H9 (cell line): ENCODE data around the gene CCDC102A. TPM values are rescaled to one million over a fixed set of nuclear protein-coding genes. Genes with fewer than 3 reads are reported as not detected.

Source experiments
- DNase-seq: peaks from one replicate; pipeline ENCODE4 v3.0.0-alpha.2; 2017
- H2AFZ ChIP-seq: one replicate; pipeline ENCODE4 v1.6.1; 2013; ENCODE audit warnings: mild to moderate bottlenecking, low read length, control low read depth, moderate library complexity
- H2AK5ac ChIP-seq: 2 replicates; pipeline ENCODE4 v1.6.1; 2013; ENCODE audit warnings: low read length, control low read depth, mixed read lengths; ENCODE audit not compliant: insufficient read length
- H2BK120ac ChIP-seq: one replicate; pipeline ENCODE4 v1.6.1; 2013; ENCODE audit warnings: low read depth, mild to moderate bottlenecking, low read length, control low read depth, inconsistent platforms; ENCODE audit not compliant: poor library complexity, severe bottlenecking
- H2BK12ac ChIP-seq: 2 replicates; pipeline ENCODE4 v1.6.1; 2013; ENCODE audit warnings: low read length, control low read depth, mixed read lengths, low read depth; ENCODE audit not compliant: insufficient read length
- H2BK15ac ChIP-seq: 2 replicates; pipeline ENCODE4 v1.6.1; 2013; ENCODE audit warnings: low read depth, low read length, control low read depth
- H2BK20ac ChIP-seq: one replicate; pipeline ENCODE4 v1.6.1; 2013; ENCODE audit warnings: low read depth, mild to moderate bottlenecking, low read length, control low read depth, inconsistent platforms; ENCODE audit not compliant: poor library complexity, severe bottlenecking
- H2BK5ac ChIP-seq: 2 replicates; pipeline ENCODE4 v1.6.1; 2013; ENCODE audit warnings: low read length, control low read depth, mixed read lengths; ENCODE audit not compliant: insufficient read length
- H3K14ac ChIP-seq: 2 replicates; pipeline ENCODE4 v1.6.1; 2013; ENCODE audit warnings: low read length, control low read depth; ENCODE audit not compliant: insufficient read depth
- H3K18ac ChIP-seq: 2 replicates; pipeline ENCODE4 v1.6.1; 2013; ENCODE audit warnings: low read depth, mild to moderate bottlenecking, mixed read lengths, low read length, control low read depth; ENCODE audit not compliant: insufficient read length
- H3K23ac ChIP-seq: 2 replicates; pipeline ENCODE4 v1.6.1; 2013; ENCODE audit warnings: low read length, control low read depth, mixed read lengths, low read depth; ENCODE audit not compliant: insufficient read length
- H3K23me2 ChIP-seq: 2 replicates; pipeline ENCODE4 v1.6.1; 2013; ENCODE audit warnings: low read depth, mild to moderate bottlenecking, mixed read lengths, low read length, control low read depth; ENCODE audit not compliant: insufficient read length, poor library complexity, severe bottlenecking
- H3K27ac ChIP-seq: 2 replicates; pipeline ENCODE4 v1.5.1; 2013; ENCODE audit warnings: low read length, control low read depth, mixed read lengths, low read depth; ENCODE audit not compliant: insufficient read length
- H3K27me3 ChIP-seq: 2 replicates; pipeline ENCODE4 v1.6.1; 2013; ENCODE audit warnings: low read length, control low read depth, inconsistent platforms; ENCODE audit not compliant: insufficient read depth
- H3K4ac ChIP-seq: 2 replicates; pipeline ENCODE4 v1.6.1; 2013; ENCODE audit warnings: low read depth, mild to moderate bottlenecking, control low read depth, inconsistent platforms, low read length, moderate library complexity
- H3K4me1 ChIP-seq: 2 replicates; pipeline ENCODE4 v1.6.1; 2013; ENCODE audit warnings: low read length, control low read depth, inconsistent platforms; ENCODE audit not compliant: insufficient read depth
- H3K4me2 ChIP-seq: 2 replicates; pipeline ENCODE4 v1.6.1; 2013; ENCODE audit warnings: low read length, control low read depth, mixed read lengths; ENCODE audit not compliant: insufficient read length, insufficient read depth
- H3K56ac ChIP-seq: 2 replicates; pipeline ENCODE4 v1.6.1; 2013; ENCODE audit warnings: low read depth, mild to moderate bottlenecking, mixed read lengths, low read length, control low read depth; ENCODE audit not compliant: insufficient read length
- H3K79me1 ChIP-seq: 2 replicates; pipeline ENCODE4 v1.6.1; 2013; ENCODE audit warnings: low read depth, mild to moderate bottlenecking, moderate library complexity, low read length, control low read depth, inconsistent platforms; ENCODE audit not compliant: insufficient read depth, poor library complexity, severe bottlenecking
- H3K79me2 ChIP-seq: 2 replicates; pipeline ENCODE4 v1.6.1; 2013; ENCODE audit warnings: low read length, control low read depth, inconsistent platforms; ENCODE audit not compliant: insufficient read depth
- H3K9ac ChIP-seq: 2 replicates; pipeline ENCODE4 v1.6.1; 2013; ENCODE audit warnings: low read length, control low read depth, mixed read lengths; ENCODE audit not compliant: insufficient read length; ENCODE audit errors: extremely low read depth
- H3K9me3 ChIP-seq: one replicate; pipeline ENCODE4 v1.6.1; 2013; ENCODE audit warnings: low read depth, low read length, inconsistent platforms; ENCODE audit not compliant: control insufficient read depth
- H3T11ph ChIP-seq: one replicate; pipeline ENCODE4 v1.6.1; 2013; ENCODE audit warnings: mild to moderate bottlenecking, low read length, control low read depth, inconsistent platforms
- H4K20me1 ChIP-seq: one replicate; pipeline ENCODE4 v1.6.1; 2013; ENCODE audit not compliant: control insufficient read depth, insufficient read length, insufficient read depth
- H4K5ac ChIP-seq: 2 replicates; pipeline ENCODE4 v1.6.1; 2013; ENCODE audit warnings: low read depth, mild to moderate bottlenecking, mixed read lengths, low read length, control low read depth; ENCODE audit not compliant: insufficient read length
- H4K8ac ChIP-seq: replicated peaks from 2 replicates; pipeline ENCODE4 v1.6.1; 2013; ENCODE audit warnings: low read length, control low read depth, mixed read lengths, low read depth; ENCODE audit not compliant: insufficient read length
- H4K91ac ChIP-seq: 2 replicates; pipeline ENCODE4 v1.6.1; 2013; ENCODE audit warnings: low read depth, mild to moderate bottlenecking, moderate library complexity, mixed read lengths, low read length, control low read depth; ENCODE audit not compliant: insufficient read length
- H3K27ac Mint-ChIP-seq, 3 experiments: 2 replicates in 2 of 3; 3 replicates in 1 of 3; pipeline ENCODE4 v1.8.0; 2020 to 2021; ENCODE audit warnings: mixed read lengths in 3 of 3, mild to moderate bottlenecking in 1 of 3, moderate library complexity in 1 of 3
- H3K27me3 Mint-ChIP-seq: 2 replicates; pipeline ENCODE4 v1.8.0; 2021; ENCODE audit warnings: low read depth, mild to moderate bottlenecking, moderate library complexity, mixed read lengths
- H3K36me3 Mint-ChIP-seq, 3 experiments: 2 replicates in 2 of 3; 3 replicates in 1 of 3; pipeline ENCODE4 v1.8.0; 2020 to 2021; ENCODE audit warnings: low read depth in 3 of 3, mixed read lengths in 3 of 3; ENCODE audit not compliant: insufficient read depth in 1 of 3
- H3K4me1 Mint-ChIP-seq, 2 experiments: 2 replicates each; pipeline ENCODE4 v1.8.0; 2020; ENCODE audit warnings: mixed read lengths in 2 of 2
- H3K4me3 Mint-ChIP-seq, 2 experiments: 2 replicates in 1 of 2; 3 replicates in 1 of 2; pipeline ENCODE4 v1.8.0; 2020 to 2021; ENCODE audit warnings: mild to moderate bottlenecking in 2 of 2, mixed read lengths in 2 of 2, moderate library complexity in 1 of 2
- H3K9me3 Mint-ChIP-seq, 2 experiments: 2 replicates in 1 of 2; 3 replicates in 1 of 2; pipeline ENCODE4 v1.8.0; 2020; ENCODE audit warnings: mild to moderate bottlenecking in 2 of 2, mixed read lengths in 2 of 2, moderate library complexity in 1 of 2
- CTCF ChIP-seq: fragments of 200-600 bp; sonication (generic); conservative IDR thresholded peaks from 3 replicates; pipeline ENCODE4 v1.8.0; 2021; ENCODE audit warnings: antibody characterized with exemption, mild to moderate bottlenecking
- WGBS: extraction: QIAGEN DNeasy Blood & Tissue Kit; methylation state at CpG from one replicate; pipeline ENCODE4 v1.1.7; 2013; ENCODE audit warnings: missing lambda C conversion rate, low lambda C conversion rate, mixed read lengths; ENCODE audit not compliant: insufficient read length; ENCODE audit errors: extremely low coverage; 5-methylcytosine and 5-hydroxymethylcytosine counted together
- total RNA-seq: library from RNA; stranded (reverse); gene quantifications from 2 replicates; pipeline ENCODE4 v1.2.1, GENCODE V29; 2021

CCDC102A gene
- total RNA-seq, 1 experiment from 2014 or later = 8.2 TPM

- H3K4me1 ChIP-seq = no peaks in the 10 kb centered on the region
- no peaks in the 10 kb centered on the region for H3K27me3 ChIP-seq
- no peak overlapping the region for H4K91ac ChIP-seq
- no peak for TF ChIP-seq CTCF
- H3K9ac ChIP-seq = no peak overlapping the region
- no peak overlapping the region for H3K4me2 ChIP-seq
- no peak overlapping the region for H3K18ac ChIP-seq
- no peak overlapping the region for H4K5ac ChIP-seq
- no peak overlapping the region for H2BK120ac ChIP-seq
- H3K27ac Mint-ChIP-seq = no peak overlapping the region
- no peak overlapping the region for H3K56ac ChIP-seq
- H2BK20ac ChIP-seq = no peak overlapping the region
- H3K79me1 ChIP-seq = no peaks in the 10 kb centered on the region
- H3K36me3 Mint-ChIP-seq = no peaks in the 10 kb centered on the region
- H3K4me1 Mint-ChIP-seq = peaks cover 0 to 2% of the 10 kb centered on the region in 2 experiments; a peak in 2 of 4 replicates
- H3K4me3 Mint-ChIP-seq = no peak overlapping the region
- peak; percentile 19 for DNase-seq
- no peaks in the 10 kb centered on the region for H4K20me1 ChIP-seq
- no peak overlapping the region for H3K23ac ChIP-seq
- H2BK15ac ChIP-seq = no peak overlapping the region
- H3K9me3 ChIP-seq = no peaks in the 10 kb centered on the region
- no CpG with 5 or more reads among the region's 2 CpGs for WGBS
- peaks cover 48% of the 10 kb centered on the region for H3K27me3 Mint-ChIP-seq
- H2AK5ac ChIP-seq = no peak overlapping the region
- no peak overlapping the region for H3K27ac ChIP-seq
- H2AFZ ChIP-seq = no peak overlapping the region
- no peak overlapping the region for H2BK12ac ChIP-seq
- no peak overlapping the region for H3K14ac ChIP-seq
- H3K79me2 ChIP-seq = no peaks in the 10 kb centered on the region
- no peak overlapping the region for H4K8ac ChIP-seq
- no peaks in the 10 kb centered on the region for H3K23me2 ChIP-seq
- H3T11ph ChIP-seq = no peak overlapping the region
- peaks cover 0 to 5% of the 10 kb centered on the region in 2 experiments; a peak in 1 of 5 replicates for H3K9me3 Mint-ChIP-seq
- no peak overlapping the region for H2BK5ac ChIP-seq
- H3K4ac ChIP-seq = no peak overlapping the region
Measured at GRCh38 chr16:57579361-57579665, 42.9 kb upstream of the CCDC102A start.
